Vagina (tissue), 2 donors: Measurements from ENCODE around the gene TMEM255B.

Source experiments
- CTCF ChIP-seq, 3 experiments: fragments of 450-650 bp in 2 of 3; fragments of 200-600 bp in 1 of 3; sonication (generic) in 1 of 3; IDR thresholded peaks; one replicate each; pipeline ENCODE4 v1.5.1; 2017 to 2019; ENCODE audit warnings: antibody characterized with exemption in 3 of 3, mild to moderate bottlenecking in 2 of 3, moderate library complexity in 2 of 3
- POLR2A ChIP-seq, 2 donors: fragments of 450-650 bp; IDR thresholded peaks; one replicate each; pipeline ENCODE4 v1.6.1; 2017; ENCODE audit warnings: antibody characterized with exemption in 2 of 2, mild to moderate bottlenecking in 2 of 2, moderate library complexity in 2 of 2
- POLR2AphosphoS5 ChIP-seq, 2 donors: sonication (generic); formaldehyde crosslinking; IDR thresholded peaks; one replicate each; pipeline ENCODE4 v1.9.0; 2017; ENCODE audit warnings: antibody characterized with exemption in 2 of 2, mild to moderate bottlenecking in 2 of 2, low read depth in 1 of 2; ENCODE audit not compliant: insufficient read depth in 1 of 2

- TF ChIP-seq POLR2A (IDR thresholded peaks at IDR 0.05) (no peak), CTCF (IDR thresholded peaks at IDR 0.05) (no peak), POLR2AphosphoS5 (IDR thresholded peaks at IDR 0.05; ENCODE audit: insufficient read depth in 1 of 2, low read depth in 1 of 2) (no peak)
These were observed 14.6 kb upstream of the TMEM255B start for GRCh38 chr13:113744197-113745000.
